ENCODE results near the gene DAPK2. TPM values are rescaled to one million over a fixed set of nuclear protein-coding genes. Genes with fewer than 3 reads are reported as not detected.

DAPK2 gene
- total and polyA plus RNA-seq, 2 of the 4 experiments (the other 2 are of a cell fraction), result 0.34 to 0.36 TPM

- DNase-seq (peak; percentile 53), ATAC-seq (ENCODE audit: low read depth) (peak; percentile 83)
- Histone ChIP-seq H3K79me1 (ENCODE audit: low read depth in 1 of 2, low read length in 2 of 2) (no peaks in the 10 kb centered on the region), H4K5ac (ENCODE audit: low read depth, low read length) (no peak overlapping the region), H2BK5ac (ENCODE audit: low read depth, low read length, poor library complexity, severe bottlenecking) (no peak overlapping the region), H2AK9ac (replicated peaks; ENCODE audit: low read depth, low read length, poor library complexity) (no peak overlapping the region), H4K20me1 (ENCODE audit: insufficient read depth, low read length) (no peaks in the 10 kb centered on the region), H3K27me3 (ENCODE audit: control insufficient read depth, insufficient read depth, low read length) (peaks cover 10% of the 10 kb centered on the region), H3K9me3 (ENCODE audit: control insufficient read depth, insufficient read depth, low read length) (no peaks in the 10 kb centered on the region), H4K8ac (ENCODE audit: low read depth in 2 of 2, low read length in 2 of 2) (no peak overlapping the region), H3K56ac (ENCODE audit: extremely low read depth, insufficient read depth, low read length) (no peak overlapping the region), H2AK5ac (ENCODE audit: low read depth, low read length) (no peak overlapping the region), H3K9me1 (ENCODE audit: insufficient read depth, low read length) (no peaks in the 10 kb centered on the region), H3K27ac (ENCODE audit: insufficient read depth, low read length) (peak overlapping the region; percentile 2; the same call in 1 of the 2 replicates), H3K18ac (ENCODE audit: low read depth, low read length) (no peak overlapping the region), H3K4ac (ENCODE audit: low read depth, low read length) (no peak overlapping the region), H2BK15ac (ENCODE audit: low read depth, low read length) (no peak overlapping the region), H3K4me3 (ENCODE audit: insufficient read depth, low read depth, low read length) (no peak overlapping the region), H3K14ac (replicated peaks; ENCODE audit: low read depth, low read length) (no peak overlapping the region), H3K9ac (ENCODE audit: low read depth, low read length) (no peak overlapping the region), H3K23ac (ENCODE audit: low read depth, low read length) (no peak overlapping the region), H3K36me3 (ENCODE audit: control insufficient read depth, insufficient read depth, low read length) (no peaks in the 10 kb centered on the region), H3K4me2 (ENCODE audit: low read depth, low read length) (no peak overlapping the region; the same call in 1 of the 2 replicates), H4K91ac (ENCODE audit: insufficient read depth, low read depth, low read length) (no peak overlapping the region), H3K4me1 (ENCODE audit: control insufficient read depth, insufficient read depth, low read length) (peaks cover 11% of the 10 kb centered on the region; the same call in 1 of the 2 replicates), H2BK20ac (ENCODE audit: low read depth, low read length) (no peak overlapping the region), H2BK120ac (ENCODE audit: low read depth, low read length) (no peak overlapping the region), H2AFZ (replicated peaks; ENCODE audit: low read length, poor library complexity) (peak overlapping the region; percentile 59)
- dilution Hi-C loops (cut with HindIII; ENCODE audit: low sequenced_read_pairs, unreplicated experiment) (no loop called here), intact Hi-C loops (cut with micrococcal nuclease) (no loop called here), in situ Hi-C loops (cut with MboI; ENCODE audit: low sequenced_read_pairs) (no loop called here)
- BruUV-seq (replicated peaks), result no TSS peak
- no peak for TF ChIP-seq BHLHE40 (IDR thresholded peaks at IDR 0.05; ENCODE audit: low read depth, low read length)
- no peak for TF ChIP-seq USF2 (IDR thresholded peaks at IDR 0.05; ENCODE audit: low read depth, low read length)
- TF ChIP-seq CTCF (conservative IDR thresholded peaks at IDR 0.05; ENCODE audit: low read depth, low read length), result no peak
- no peak for TF ChIP-seq RAD21 (IDR thresholded peaks at IDR 0.05; ENCODE audit: low read length)
- no peak for TF ChIP-seq CEBPB (IDR thresholded peaks at IDR 0.05; ENCODE audit: low read depth, low read length)
- no peak for TF ChIP-seq MAFK (IDR thresholded peaks at IDR 0.05; ENCODE audit: low read depth, low read length)
- TF ChIP-seq SMC3 (IDR thresholded peaks at IDR 0.05; ENCODE audit: low read depth, low read length), result no peak
- TF ChIP-seq MXI1 (IDR thresholded peaks at IDR 0.05; ENCODE audit: borderline replicate concordance, low read depth, low read length), result no peak
- no peak for TF ChIP-seq MAZ (IDR thresholded peaks at IDR 0.05; ENCODE audit: borderline replicate concordance, low read depth, low read length)
- no peak for TF ChIP-seq RFX5 (IDR thresholded peaks at IDR 0.05; ENCODE audit: low read depth, low read length)
- TF ChIP-seq FOS (IDR thresholded peaks at IDR 0.05; ENCODE audit: low read depth, low read length), result no peak
- no peak for TF ChIP-seq CHD1 (IDR thresholded peaks at IDR 0.05; ENCODE audit: low read depth, low read length)
- no peak for TF ChIP-seq POLR2A (IDR thresholded peaks at IDR 0.05; ENCODE audit: low read depth, low read length)
- no peak for TF ChIP-seq ELK1 (IDR thresholded peaks at IDR 0.05; ENCODE audit: borderline replicate concordance, low read depth, low read length)
- no peak for TF ChIP-seq RCOR1 (IDR thresholded peaks at IDR 0.05; ENCODE audit: insufficient replicate concordance, low read length)
- no peak for TF ChIP-seq NFE2L2 (IDR thresholded peaks at IDR 0.05; ENCODE audit: low read depth, low read length)
- ChIA-PET POLR2A (ENCODE audit: unreplicated experiment) (no interaction called here), CTCF (no interaction called here)
- 12% methylated on average over 6 of the region's 10 CpGs; no CpG with 5 or more reads in 1 of the 2 experiments for WGBS, 2 experiments (ENCODE audit: extremely low coverage in 2 of 2, insufficient read length in 1 of 2)
Measured at GRCh38 chr15:63909819-63910437, 136.4 kb downstream of the DAPK2 start.
